Kidney tubule cell (primary cell): ENCODE results near the gene ARID3C.

Experiments
- DNase-seq: peaks from one replicate; pipeline ENCODE4 v3.0.0-alpha.2; 2018; ENCODE audit warnings: low spot score

The ARID3C gene

DNA sequence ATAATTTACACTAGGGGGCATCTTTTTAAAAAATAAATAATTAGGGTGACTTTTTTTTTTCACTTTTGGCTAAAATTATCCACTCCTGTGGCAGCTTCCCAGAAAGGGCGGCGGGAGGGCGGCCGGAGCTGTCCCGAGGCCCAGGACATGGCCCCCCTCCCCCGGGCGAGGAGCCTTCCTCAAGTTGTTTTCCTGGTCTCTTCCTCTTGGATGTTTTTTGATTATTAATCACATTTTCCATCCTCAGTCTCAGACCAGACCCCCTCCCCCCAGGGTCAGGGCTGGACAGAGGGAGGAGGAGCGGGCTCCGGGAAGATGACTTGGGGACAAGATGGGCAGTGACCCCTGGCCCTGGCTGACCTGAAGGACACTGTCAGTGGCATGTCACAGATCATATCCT, 34.7 kb downstream of the ARID3C start:
- DNase-seq = no peak

DNA sequence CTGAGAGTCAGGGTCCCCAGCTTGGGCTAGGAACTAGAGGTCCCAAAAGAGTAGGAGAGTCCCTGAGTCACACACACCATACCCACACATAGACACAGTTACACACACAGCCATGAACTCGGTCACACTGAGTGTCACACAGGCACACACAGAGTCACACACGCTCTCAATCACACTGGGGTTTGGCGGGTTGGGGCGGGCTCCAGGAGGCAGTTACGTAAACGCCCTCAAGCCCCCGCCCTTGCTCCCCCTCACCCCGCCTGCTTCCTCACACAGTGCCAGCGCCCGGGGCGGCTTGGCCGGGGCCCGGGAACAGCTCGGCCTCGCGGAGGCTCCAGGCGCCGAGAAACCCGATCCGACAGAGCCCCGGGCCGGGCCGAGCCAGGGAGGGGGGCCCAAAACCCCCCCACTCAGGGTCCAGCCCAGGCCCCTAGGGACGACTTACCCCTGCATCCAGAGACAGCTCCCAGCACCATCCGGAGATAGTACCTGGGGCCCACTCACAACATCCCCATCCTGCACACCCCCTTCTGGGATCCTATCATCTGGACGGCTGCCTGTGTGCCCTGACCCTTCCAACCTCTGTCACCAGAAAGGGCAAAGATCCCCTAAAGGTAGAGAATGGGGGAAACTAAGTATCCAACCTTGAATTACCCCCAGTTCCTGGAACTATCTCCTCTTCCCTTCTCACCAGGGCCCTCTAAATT, 35.8 kb downstream of the ARID3C start:
- no peak for DNase-seq

DNA sequence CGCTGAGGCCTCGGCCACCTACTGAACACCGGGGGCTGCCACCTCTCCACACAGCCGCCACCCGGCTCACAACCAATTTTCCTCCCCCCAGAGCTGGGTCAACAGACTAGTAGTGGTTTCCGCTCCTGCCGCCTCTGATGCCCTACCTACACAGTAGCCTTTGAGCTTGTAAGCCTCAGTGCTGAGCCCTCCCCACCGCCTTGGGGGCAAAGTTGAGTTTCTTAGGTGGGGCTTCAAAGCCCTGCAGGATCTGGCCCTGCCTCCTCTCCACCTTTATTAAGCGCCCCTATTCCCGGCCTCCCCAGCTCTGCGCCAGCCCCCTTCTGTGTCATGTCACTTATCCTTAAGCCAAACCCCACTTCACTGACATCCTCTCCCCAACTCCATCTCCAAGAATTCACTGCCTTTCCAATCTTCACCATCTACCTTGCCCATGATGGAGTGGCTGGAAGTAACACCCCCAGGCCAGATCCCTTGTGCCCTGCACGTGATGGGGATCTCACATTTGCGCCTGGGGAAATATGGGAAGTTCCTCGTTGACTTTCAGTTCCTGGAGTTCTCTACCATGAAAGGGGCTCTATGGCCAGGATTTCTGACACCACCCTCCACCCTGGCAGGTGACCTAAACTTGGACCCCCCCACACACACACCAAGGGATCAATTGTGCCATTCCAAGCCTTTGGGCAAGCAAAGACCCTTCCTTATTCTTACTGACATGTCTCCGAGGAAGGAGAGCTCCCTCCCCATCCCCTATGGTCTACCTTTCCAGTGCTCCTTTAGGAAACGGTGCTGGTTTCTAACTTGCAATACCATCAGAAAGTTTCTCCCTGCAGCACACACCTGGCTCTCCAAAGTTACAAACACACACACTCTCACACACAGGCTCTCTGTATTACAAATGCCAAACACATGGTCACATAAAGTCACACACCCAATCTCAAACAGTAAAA, 36.7 kb downstream of the ARID3C start:
- DNase-seq = no peak

DNA sequence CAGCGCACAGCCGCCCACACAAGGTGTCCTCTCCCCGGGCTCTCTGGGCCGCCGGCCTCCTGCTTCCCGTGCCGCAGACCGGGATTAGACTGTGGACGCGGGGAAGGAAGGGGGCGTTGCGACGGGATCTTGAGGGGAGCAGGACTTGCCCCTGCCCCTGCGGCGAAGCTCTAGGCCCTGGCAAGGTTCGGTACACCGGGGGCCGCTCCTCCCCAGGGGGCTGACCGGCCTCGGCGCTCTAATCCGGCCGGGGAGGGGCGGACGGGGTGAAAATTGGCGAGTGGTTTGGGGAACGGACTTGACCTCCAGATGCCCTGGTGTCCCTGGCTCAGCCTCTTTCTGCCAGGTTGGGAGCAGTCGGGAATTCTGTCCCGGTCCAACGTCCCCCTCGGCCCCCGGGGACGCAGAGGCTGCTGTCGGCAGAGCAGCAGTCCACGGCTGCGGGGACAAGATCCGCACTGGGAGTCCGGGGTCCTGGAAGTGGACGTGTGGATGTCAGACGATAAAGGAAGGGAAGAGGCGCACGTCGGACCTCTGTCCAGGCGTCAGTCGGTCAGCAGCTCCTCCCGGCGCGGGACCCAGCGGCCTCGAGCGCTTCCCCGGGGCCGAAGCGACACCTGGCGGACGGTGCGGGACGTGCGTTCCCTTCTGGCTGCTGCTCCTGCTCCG, 37.5 kb downstream of the ARID3C start:
- peak; percentile 76 for DNase-seq

DNA sequence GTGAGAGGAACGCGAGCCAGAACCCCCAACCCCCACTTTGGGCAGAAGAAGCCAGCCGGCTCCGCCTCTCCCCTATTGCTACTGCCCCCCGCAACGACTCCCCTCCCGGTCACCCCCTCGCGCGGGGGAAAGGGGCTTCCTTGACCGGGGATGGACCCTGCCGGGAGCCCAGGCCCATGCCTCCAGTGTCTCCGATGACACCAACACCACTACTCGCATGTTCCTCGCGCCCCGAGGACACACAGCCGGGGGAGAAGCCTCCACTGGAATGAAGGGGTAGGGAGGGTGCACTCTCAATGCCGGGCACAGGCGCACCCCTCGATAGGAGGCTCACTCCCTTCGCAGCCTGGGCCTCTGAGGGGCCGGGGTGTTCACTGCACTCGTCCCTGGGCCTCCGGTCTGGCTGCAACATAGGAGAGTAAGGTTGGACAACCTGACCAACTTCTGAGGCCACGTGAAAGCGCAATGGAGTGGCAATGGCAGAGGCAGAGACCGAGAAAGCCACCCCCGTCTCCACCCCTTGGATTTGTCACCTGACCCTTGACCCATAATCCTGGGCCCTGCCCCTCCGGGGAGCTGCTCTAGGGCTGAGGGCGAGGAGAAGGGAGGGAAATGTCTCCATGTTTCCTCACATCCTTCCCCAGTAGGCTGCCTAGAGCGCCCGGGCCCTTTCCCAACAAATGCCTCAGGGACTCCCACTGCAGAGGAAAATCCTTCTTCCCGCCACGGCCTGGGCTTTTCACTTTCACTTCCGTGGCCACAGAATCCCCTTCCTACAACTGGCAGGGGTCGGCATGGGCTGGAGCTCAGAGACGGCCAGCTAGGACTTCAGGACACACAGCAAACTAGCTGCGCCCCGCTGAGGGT, 38.3 kb downstream of the ARID3C start:
- no peak for DNase-seq

DNA sequence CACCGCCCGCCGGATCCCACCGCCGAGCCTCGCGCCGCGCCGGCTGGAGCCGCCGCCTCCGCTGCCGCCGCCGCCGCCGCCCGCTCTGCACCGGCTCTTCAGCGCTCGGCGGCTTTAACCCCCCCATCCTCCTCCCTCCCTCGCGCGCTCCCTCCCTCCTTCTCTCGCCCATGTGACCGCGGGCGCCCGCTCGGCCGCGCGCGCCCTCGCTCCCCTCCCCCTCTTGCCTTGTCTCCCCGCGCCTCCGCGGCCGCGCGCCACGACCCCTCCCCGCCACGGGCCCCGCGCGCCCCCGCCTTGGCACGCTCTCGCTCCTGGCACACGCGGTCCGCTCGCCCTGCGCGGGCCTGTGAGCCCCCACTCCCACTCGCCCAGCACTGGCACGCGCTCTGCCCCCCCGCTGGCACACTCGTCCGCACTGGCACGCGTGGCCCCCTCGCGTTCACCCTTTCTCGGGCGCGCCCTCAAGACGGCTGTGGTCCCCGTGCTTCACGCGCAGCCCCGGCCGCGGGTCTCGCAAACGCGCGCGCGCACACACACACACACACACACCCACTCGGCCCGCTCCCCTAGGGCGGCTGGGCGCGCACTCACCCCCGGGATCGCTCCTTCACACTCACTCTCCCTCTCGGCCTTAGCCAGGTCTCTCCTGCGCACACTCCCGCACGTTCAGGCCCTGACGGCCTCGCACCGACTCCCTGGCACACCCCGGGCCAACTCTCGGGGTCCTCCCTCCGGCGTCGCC, 39.1 kb downstream of the ARID3C start, which contains the start of gene CNTFR:
CNTFR (minus strand) TSS at position 89 of the 745 bp plus-strand sequence. CDS start 20,743 bp downstream, outside the sequence.
- DNase-seq = no peak

DNA sequence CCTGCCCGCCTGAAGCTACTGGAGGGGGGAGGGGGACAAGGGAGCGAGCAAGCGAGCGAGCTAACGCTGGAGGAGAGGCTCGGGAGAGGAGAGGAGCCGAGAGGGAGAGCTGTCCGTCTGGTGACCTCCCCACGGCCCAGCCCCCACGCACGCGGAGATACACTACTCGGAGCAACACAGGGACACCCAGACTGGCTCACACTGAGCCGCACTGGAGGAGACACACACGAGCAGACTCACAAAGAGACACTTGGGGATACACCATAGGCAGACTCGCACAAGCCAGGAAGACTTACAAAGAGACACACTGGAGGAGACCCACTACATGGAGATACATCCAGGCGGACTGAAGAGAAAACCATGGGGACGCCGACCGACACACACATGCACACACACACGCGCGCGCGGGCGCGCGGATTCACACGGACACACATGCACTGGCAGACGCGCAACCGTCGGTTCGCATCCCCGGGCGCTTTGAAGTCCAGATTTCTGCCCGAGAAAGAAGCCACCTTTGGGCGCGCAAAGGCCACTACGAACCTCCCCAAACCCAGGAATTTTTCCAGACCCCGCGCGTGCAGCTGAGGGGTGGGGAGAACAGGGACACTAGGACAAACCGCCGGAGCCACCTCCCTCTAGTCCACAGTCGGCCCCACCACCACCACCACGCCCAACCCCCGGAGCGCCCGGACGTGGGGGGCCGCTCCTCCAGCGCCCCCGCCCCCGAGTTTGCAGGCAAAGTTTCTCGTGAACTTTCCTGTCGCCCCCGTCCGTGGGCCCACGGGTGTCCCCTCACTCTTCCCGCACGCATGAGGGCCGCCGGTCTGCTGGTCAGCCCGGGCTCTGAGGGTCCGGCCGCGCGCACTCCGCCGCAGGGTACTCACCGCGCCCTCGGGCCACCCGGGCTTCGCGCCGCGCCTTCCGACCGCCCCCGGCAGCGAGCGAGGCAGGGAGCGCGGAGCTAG, 39.9 kb downstream of the ARID3C start:
- DNase-seq = no peak

DNA sequence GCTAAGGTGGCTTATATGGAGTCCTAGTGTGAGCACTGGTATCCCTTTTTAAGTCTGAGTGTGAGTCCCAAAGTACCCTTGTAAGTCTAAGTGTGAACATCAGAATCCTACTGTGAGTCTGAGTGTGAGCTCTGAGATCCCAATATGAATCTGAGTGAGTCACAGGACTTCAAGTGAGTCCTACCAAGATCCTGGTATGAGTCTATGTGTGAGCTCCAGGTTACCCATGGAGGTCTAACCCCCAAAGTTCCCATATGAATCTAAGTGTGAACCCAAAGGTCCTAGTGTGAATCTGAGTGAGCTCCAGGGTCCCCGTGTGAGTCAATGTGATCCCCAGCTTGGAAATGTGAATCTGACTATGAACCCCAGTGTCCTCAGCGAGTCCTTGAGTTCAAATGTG, 41.6 kb downstream of the ARID3C start:
- no peak for DNase-seq

DNA sequence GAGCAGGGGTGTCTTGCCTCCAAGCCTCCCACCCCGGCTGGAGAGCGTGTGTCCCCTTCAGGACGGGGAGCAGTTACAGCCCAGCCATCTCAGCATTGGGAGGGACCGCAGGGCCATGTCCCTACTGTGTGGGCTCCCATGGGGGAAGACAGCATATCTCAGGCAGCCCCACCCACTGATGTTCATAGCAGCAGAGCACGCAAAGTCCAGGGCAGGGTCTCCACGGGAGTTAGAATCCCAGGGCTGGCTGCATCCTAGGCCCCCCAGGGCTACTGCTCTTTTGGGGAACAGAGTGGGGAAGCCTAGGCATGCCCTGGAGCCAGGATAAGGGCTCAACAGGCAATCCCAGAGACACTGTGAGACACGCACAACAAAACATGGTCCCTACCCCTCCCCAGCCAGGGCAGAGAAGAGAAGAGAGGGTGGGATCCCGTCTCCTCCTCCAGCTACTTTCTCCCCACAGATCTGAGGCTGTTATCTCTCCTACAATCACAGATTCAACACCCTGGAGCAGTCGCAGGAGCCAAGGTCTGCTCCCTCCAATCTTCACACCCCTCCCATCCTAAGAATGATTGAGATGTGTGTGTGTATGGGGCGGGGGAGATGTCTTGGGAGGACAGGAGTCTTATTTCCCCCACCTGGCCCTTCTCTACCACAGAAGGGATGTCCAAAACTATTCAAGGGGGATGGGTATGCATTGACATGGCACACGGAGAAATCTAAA, 42.8 kb downstream of the ARID3C start:
- no peak for DNase-seq

DNA sequence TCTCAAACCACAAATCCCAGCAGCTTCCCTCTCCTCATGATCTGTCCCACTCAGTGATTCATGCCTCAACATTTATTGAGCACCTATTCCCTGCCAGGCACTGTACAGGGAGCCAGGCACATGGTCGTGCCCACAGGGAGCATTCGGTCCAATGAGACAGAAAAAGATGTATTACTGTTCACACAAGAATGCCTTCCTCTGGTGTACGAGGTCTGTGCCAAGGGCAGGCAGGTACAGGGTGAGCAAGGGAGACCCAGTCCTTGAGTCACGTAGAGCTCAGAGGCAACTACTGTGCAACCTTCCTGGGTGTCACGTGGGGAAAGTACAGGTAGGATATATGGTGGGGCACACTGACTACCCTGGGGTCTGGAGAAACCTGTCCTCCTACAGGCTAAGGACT, 43.9 kb downstream of the ARID3C start:
- no peak for DNase-seq

DNA sequence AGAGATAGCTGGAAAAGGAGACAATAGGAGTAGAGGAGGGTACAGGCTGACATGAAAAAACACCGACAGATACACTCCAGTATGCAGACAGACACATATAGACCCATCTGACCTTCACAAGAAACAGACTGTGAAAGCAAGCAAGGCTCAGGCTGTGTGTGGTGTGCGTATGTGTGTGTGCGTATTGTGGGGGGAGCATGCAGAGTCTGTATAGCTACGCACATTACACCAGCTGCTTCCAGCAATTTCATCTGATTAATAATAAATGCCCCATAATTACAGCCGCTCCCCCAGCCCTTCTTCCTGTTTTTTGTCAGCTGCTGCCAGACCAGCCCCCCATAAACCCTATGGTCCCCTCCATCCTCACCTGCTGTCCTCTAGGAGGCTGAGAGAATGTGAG, 46.1 kb downstream of the ARID3C start:
- no peak for DNase-seq

DNA sequence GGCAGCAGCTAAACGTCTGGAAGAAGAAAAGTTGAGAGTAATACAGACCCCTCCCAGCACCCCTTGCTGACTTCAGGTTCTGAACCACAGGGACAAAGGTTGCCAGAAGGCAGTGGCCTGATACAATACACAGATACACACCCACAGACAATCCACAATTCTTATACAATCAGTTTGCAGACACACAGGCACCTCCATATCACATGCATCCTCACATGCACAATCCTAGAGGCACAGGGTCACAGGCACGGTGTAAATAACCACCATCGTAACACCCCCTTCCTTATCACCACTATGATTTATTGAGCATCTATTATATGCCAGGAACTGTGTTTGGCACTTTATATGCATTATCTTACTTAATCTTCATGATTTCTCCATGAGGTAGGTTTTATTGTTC, 47.5 kb downstream of the ARID3C start:
- DNase-seq = no peak

DNA sequence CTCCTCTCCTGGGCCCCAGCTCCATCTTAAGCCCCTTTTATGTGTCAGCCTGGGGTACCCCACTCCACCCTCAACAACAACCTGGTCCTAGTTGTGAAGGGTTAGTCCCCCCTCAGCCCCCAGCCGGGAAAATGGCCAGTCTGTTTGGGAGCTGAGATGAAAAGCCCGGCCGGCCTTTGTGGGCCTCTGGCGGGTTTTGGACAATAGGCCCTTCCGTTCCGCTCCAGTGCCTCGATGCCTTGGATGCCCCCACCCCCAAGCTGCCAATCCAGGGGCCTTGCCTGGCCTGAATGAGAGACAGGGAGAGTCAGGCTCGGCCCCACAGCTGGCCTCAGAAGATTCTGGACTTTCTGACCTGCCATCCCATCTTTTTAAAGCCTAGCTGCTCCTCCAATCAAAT, 48.5 kb downstream of the ARID3C start:
- no peak for DNase-seq

DNA sequence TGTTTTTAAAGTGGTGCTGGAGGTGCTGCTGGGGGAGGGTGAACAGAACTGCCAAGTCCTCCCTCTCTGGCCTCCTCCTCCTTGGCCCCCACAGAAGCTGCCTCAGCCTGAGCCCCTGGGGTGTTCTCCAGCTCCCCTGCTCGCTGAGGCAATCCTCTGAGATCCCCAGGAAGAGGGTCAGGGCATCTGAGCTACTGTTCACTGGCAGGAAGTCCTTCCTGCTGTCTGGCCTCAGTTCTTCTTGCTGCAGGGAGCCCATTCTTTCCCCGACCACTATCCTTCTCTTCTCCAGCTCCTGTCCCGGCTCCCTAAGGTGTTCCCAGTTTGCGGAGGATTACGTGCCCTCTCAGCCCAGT, 49.1 kb downstream of the ARID3C start:
- no peak for DNase-seq

DNA sequence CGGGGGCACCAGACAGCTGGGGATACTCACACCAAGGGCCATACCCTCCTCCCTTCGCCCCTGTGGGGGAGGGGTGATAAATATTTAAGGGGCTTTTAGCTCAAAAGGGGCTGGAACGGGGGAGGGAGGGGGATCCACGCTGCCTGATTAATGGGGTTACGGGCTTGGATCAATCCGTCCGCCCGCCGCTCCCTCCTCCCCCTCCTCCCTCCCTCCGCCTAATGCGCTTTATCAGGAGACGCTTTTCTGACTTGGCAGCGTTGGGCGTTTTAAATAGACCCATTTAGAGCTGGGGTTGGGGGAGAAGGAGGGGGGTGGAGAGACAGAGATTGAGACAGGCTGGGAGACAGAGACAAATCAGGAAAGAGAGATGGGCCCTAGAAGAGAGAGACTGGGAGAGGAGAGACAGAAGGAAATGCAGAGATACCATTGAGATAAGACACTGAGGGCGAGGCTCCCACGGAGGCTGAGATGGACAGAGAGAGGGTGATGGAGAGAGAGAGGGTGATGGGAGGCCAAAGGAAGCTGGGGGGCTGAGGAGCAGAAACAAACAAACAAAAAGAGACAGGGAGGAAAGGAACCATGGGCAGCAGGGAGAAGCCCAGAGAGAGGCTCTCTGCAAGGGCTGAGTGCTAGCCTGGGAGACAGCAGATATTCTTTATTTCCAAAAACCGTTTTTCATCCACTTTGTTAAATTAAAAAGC, 49.6 kb downstream of the ARID3C start:
- DNase-seq = no peak

DNA sequence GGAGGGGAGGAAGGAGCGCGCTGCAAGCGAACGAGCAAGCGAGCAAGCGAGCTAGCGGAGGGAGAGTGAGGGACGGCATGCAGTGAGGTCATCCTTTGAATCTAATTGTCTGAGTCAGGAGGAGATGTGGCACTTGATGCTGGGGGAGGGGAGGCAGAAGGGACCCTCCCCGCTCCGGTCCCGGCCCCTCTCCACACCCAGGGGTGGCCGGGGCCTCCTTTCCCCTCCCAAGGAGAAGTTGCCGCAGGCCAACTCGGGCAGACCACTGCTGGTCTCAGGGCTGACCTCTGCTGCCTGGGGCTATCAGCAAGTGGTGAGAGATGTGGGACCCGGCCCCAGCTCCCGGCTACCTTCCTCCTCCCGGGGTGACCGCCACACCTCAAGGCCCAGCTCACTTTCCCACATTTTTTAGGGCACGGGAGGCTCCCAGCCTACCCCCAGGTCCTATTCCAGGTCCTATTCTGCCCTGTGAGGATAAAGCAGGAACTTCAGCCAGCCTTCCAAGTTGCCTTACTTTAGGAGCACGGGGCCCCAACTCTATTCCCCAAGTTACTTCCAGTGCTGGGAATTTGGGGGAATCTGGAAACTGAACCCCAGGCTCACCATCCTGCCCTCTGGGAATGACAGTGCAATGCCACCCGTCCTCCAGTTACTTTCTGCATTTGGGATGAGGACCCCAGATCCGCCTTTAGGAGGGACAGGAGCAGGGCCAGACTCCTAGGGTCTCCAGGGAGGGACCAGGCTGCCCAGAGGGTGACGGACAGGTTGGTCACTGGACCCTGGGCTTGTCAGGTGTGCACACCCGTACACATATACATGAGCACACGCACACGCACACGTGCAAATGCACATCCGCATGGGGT, 50.4 kb downstream of the ARID3C start:
- peak; percentile 52 for DNase-seq

DNA sequence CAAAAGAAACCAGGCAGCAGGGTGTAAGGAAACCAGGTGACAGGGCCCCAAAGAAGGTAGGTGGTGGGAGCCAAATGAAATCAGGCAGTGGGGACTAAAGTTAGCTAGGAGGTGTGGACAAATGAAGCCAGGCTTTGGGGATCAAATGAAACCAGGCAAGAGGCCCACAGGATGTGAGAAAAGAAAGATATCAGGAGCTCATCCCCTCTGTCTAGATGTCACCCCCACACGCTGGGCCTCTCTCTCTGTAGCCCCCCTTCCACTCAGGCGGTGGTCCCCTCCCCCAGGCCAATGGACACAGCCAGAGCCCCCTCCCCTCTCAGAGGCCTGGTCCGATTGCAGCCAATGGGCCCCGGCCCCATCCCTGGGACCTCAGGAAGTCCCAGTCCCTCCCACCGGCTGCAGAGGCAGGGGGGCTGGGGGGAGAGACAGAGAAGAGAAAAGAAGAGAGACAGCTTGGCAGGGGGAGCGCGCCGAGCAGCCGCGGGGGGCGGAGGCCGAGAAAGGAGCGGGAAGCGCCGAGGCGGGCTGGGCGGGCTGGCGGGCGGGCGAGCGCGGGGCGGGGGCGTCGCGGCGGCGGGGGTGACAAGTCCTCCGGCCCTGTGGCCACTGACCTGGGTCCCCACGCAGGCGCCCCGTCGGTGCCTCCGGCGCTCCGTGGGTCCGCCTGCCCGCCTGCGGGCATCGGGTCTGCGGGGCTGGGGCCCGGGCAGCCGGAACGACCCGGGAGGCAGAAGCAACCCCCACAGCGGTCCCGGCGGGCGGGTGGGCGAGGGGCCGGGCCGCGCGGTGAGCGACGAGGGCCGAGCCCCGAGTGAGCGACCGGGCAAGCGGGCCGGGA, 51.2 kb downstream of the ARID3C start:
- no peak for DNase-seq
